ENCODE data around the gene PARVB. TPM values are rescaled to one million over a fixed set of nuclear protein-coding genes. Genes with fewer than 3 reads are reported as not detected.

Gene PARVB
- total and polyA plus RNA-seq, 2 of the 8 experiments (the other 6 are each of a cell fraction or from before 2014, with no cell fraction given) = 14.5 to 18.6 TPM

DNA sequence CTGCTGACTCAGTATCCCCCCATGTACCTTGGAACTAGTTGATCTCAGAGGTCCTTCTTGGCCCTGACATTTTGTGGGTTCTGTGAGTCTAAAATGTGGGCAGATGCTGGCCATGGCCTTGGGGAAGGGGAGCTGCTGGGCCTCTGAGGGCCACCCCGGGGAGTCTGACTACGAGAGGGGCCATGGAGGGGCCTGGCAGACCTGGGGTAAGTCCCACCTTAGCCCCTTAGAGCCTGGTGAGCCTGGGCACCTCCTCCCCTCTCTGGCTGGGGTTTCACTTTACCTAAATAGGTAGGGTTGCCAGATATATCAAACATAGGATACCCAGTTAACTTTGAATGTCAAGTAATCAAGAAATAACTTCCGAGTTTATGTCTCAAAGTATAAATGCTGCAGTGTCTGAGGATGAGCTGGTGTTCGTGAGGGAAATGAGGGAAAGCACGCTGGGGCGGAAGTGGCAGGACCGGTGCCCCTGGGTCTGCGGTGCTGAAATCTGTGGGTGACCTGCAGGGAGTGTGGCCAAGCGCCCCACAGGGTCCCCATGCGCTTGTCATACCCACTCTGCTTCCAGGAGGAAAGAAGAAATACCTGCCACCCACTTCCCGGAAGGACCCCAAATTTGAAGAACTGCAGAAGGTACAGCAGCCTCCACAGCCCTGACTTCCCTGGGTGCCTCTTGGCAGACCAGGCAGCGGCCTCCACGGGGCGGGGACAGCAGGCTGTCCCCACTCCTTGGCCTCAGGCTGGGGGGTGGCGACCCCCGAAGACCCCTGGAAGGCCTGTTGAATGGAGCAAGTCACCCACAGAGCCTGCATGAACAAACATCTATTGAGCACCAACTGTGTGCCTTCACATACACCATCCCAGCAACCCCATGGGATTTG, 161.4 kb downstream of the PARVB start:
- H3K4me2 ChIP-seq (ENCODE audit: insufficient read depth in 1 of 2, low read depth in 2 of 2, low read length in 2 of 2) = no peak overlapping the region
- POLR2A ChIA-PET (ENCODE audit: partially characterized antibody) = no interaction called here
- H3K4me3 ChIP-seq (ENCODE audit: extremely low read depth in 1 of 4, insufficient read depth in 2 of 4, low read depth in 3 of 4, low read length in 4 of 4) = no peak overlapping the region
- no peak overlapping the region for H3K14ac ChIP-seq (ENCODE audit: insufficient read length)
- H2BK5ac ChIP-seq (ENCODE audit: low read depth, low read length) = no peak overlapping the region
- H3K79me2 ChIP-seq (ENCODE audit: control insufficient read depth in 1 of 2, insufficient read depth in 2 of 2, low read length in 2 of 2) = no peaks in the 10 kb centered on the region
- H3K79me1 ChIP-seq (ENCODE audit: low read depth, low read length) = no peaks in the 10 kb centered on the region
- no peak overlapping the region for H3K27ac ChIP-seq (ENCODE audit: low read depth, low read length)
- no peaks in the 10 kb centered on the region for H3K23me2 ChIP-seq (ENCODE audit: low read depth, low read length)
- WGBS, 2 experiments (ENCODE audit: extremely low coverage in 1 of 2, insufficient coverage in 1 of 2, insufficient read length in 1 of 2, insufficient replicate concordance in 2 of 2, low coverage in 1 of 2, low lambda C conversion rate in 2 of 2, missing lambda C conversion rate in 1 of 2) = 92% methylated on average over 16 of the region's 16 CpGs; no CpG with 5 or more reads in 1 of the 2 experiments
- no peak overlapping the region for H2AK5ac ChIP-seq (ENCODE audit: low read depth, low read length)
- no peaks in the 10 kb centered on the region for H3K27me3 ChIP-seq (replicated peaks in 1 of 4; ENCODE audit: control insufficient read depth in 3 of 4, extremely low read depth in 1 of 4, insufficient read depth in 3 of 4, low read length in 3 of 4)
- H3K4ac ChIP-seq (replicated peaks; ENCODE audit: insufficient read length, low read depth, low read length) = no peak overlapping the region
- no peak overlapping the region for H4K91ac ChIP-seq (replicated peaks; ENCODE audit: insufficient read length, low read length)
- no peak overlapping the region for H2BK20ac ChIP-seq (ENCODE audit: low read length)
- peaks cover 0 to 8% (median 1%) of the 10 kb centered on the region in 4 experiments; a peak in 2 of 7 replicates for H3K4me1 ChIP-seq (replicated peaks in 1 of 4; ENCODE audit: control insufficient read depth in 3 of 4, insufficient read depth in 4 of 4, low read length in 3 of 4)
- no peak overlapping the region for H2BK120ac ChIP-seq (replicated peaks; ENCODE audit: low read depth, low read length)
- H4K8ac ChIP-seq (ENCODE audit: extremely low read depth, insufficient read depth, low read length) = no peak overlapping the region
- DNase-seq (ENCODE audit: low read depth in 1 of 2, low spot score in 2 of 2) (no peak), FAIRE-seq (no peak)
- H3K18ac ChIP-seq (ENCODE audit: extremely low read depth, low read length) = no peak overlapping the region
- no peak overlapping the region for H2AFZ ChIP-seq (ENCODE audit: low read length)
- no peak overlapping the region for H3K9ac ChIP-seq (replicated peaks in 1 of 4; ENCODE audit: extremely low read depth in 1 of 4, low read depth in 3 of 4, low read length in 3 of 4)
- H4K20me1 ChIP-seq (replicated peaks in 1 of 2; ENCODE audit: control insufficient read depth in 1 of 2, insufficient read depth in 2 of 2, low read length in 2 of 2) = no peaks in the 10 kb centered on the region
- H4K5ac ChIP-seq (ENCODE audit: insufficient read length, low read depth, low read length) = no peak overlapping the region
- H3K23ac ChIP-seq (ENCODE audit: insufficient read length) = no peak overlapping the region
- H2BK15ac ChIP-seq (ENCODE audit: low read length) = no peak overlapping the region
- no peaks in the 10 kb centered on the region for H3K9me3 ChIP-seq (ENCODE audit: insufficient read depth in 2 of 2, low read depth in 1 of 2, low read length in 1 of 2)
- H3K56ac ChIP-seq (replicated peaks; ENCODE audit: insufficient read length, low read depth, low read length) = no peak overlapping the region
- no peaks in the 10 kb centered on the region for H3K36me3 ChIP-seq (ENCODE audit: control insufficient read depth in 2 of 4, insufficient read depth in 4 of 4, low read length in 3 of 4)
- CTCF ChIA-PET (ENCODE audit: partially characterized antibody) = interaction anchor here (1.2 to 2.5 kb wide), 2 partner anchors 18 to 442 kb away, joined by 4 to 7 read pairs; no protein-coding TSS in a partner anchor
- no peak overlapping the region for H2BK12ac ChIP-seq (ENCODE audit: low read depth, low read length)
- TF ChIP-seq BCL11A (IDR thresholded peaks at IDR 0.05; ENCODE audit: low read depth in 2 of 2, low read length in 2 of 2) (no peak), CHD2 (IDR thresholded peaks at IDR 0.05; ENCODE audit: low read length) (no peak), SIX5 (IDR thresholded peaks at IDR 0.05; ENCODE audit: low read depth, low read length) (no peak), RFX5 (IDR thresholded peaks at IDR 0.05; ENCODE audit: borderline replicate concordance, low read depth, low read length) (no peak), PHF8 (conservative IDR thresholded peaks at IDR 0.05; ENCODE audit: low read depth, low read length) (no peak), FOSL1 (IDR thresholded peaks at IDR 0.05; ENCODE audit: insufficient read depth, low read depth, low read length) (no peak), CTBP2 (IDR thresholded peaks at IDR 0.05; ENCODE audit: borderline replicate concordance, insufficient read depth, insufficient read length, low read length) (no peak), YY1 (IDR thresholded peaks at IDR 0.05; ENCODE audit: low read depth, low read length) (no peak), SRF (IDR thresholded peaks at IDR 0.05; ENCODE audit: low read depth, low read length) (no peak), RNF2 (IDR thresholded peaks at IDR 0.05; ENCODE audit: borderline replicate concordance, low read depth, low read length, missing control alignments, poor library complexity, severe bottlenecking) (no peak), SP4 (IDR thresholded peaks at IDR 0.05; ENCODE audit: low read length) (no peak), RXRA (IDR thresholded peaks at IDR 0.05; ENCODE audit: insufficient read depth, low read depth, low read length) (no peak)
